Measurements from ENCODE around the gene GTF2H4.
"Not testable (repeated sequence)": the region's sequence is repeated elsewhere in the genome, so short reads cannot be mapped to it uniquely, and the experiment has no call there.

GTF2H4 gene

DNA sequence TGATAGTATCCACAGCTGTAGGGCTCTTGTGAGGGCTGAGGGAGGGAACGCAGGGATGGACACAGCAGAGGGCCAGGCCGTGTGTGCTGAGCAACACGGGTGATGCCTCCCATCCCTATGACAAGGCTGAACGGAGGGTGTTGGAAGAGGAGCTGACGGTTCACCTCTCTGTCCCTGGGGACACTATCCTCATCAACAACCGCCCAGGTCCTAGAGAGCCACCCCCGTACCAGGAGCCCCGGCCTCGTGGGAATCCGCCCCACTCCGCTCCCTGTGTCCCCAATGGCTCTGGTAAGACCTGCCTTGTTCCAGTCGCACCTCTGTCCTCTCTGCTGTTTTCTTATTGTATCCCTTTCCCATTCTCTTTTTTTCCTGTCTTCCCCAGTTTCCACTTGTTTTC is 13.6 kb upstream of the GTF2H4 start:
- no peak for FAIRE-seq
- no peak for DNase-seq (ENCODE audit: low spot score)

DNA sequence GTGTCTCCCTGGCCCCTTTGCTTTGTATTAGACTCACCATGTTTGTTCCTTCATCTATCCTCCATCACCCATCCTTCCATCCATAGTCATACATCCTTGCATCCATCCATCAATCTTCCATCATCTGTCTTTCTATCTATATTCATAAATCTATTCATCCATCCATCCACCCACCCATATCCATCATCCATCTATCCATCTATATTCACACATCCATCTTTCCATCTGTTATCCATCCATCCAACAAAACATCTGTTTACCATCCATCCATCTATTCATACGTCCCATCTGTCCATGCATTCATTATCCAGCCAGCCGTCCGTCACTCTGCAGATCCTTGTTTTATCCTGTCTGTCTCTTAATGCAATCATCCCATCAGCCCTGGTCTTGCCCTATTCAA is 13.1 kb upstream of the GTF2H4 start:
- no peak for FAIRE-seq

DNA sequence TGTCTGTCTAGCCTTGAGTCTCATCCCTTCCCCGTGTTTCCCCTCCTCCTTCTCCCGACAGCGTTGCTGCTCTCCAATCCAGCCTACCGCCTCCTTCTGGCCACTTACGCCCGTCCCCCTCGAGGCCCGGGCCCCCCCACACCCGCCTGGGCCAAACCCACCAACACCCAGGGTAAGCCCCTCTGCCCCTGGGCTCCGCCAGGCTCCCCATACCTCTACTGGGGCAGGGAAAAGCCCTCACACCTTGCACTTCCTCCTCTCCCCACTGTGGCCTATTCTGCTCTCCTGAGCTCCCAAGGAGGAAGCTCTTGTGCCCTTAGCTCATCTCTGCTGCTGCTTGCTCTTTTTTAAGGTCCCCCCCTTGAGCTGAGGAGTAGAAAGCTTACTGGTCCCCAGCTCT is 12.7 kb upstream of the GTF2H4 start:
- FAIRE-seq (no peak), DNase-seq (ENCODE audit: low spot score) (no peak)

More for the DNA sequence above, 13.1 kb upstream of the GTF2H4 start:
- no peak for DNase-seq (ENCODE audit: low spot score)

DNA sequence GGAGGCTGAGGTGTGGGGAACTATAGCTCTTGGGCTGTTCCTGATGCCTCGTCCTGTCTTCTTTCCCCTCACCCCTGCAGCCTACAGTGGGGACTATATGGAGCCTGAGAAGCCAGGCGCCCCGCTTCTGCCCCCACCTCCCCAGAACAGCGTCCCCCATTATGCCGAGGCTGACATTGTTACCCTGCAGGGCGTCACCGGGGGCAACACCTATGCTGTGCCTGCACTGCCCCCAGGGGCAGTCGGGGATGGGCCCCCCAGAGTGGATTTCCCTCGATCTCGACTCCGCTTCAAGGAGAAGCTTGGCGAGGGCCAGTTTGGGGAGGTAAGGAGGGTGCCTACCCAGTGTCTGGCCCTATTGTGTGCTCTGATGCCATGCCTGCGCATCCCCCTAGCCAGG is 11.5 kb upstream of the GTF2H4 start:
- FAIRE-seq (no peak), DNase-seq (ENCODE audit: low spot score) (no peak)

GRCh38 chr6:30897882-30898281 is 10.1 kb upstream of the GTF2H4 start:
- FAIRE-seq (no peak), DNase-seq (ENCODE audit: low spot score) (no peak)

DNA sequence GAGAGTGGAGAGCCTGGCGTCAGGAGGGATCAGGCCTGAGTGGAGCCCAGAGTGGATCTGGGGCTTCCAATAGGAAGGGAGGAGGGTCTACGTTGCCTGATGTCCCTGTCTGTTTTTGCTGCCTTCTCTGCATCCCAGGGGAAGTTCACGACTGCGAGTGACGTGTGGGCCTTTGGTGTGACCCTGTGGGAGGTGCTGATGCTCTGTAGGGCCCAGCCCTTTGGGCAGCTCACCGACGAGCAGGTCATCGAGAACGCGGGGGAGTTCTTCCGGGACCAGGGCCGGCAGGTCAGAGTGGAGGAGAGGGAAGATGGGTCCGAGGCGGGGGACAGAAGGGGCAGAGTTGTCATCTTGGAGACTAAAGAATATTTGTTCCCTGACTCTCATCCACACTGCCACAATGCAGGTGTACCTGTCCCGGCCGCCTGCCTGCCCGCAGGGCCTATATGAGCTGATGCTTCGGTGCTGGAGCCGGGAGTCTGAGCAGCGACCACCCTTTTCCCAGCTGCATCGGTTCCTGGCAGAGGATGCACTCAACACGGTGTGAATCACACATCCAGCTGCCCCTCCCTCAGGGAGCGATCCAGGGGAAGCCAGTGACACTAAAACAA is 9.2 kb upstream of the GTF2H4 start:
- no peak for DNase-seq (ENCODE audit: low spot score)
- FAIRE-seq: no peak

DNA sequence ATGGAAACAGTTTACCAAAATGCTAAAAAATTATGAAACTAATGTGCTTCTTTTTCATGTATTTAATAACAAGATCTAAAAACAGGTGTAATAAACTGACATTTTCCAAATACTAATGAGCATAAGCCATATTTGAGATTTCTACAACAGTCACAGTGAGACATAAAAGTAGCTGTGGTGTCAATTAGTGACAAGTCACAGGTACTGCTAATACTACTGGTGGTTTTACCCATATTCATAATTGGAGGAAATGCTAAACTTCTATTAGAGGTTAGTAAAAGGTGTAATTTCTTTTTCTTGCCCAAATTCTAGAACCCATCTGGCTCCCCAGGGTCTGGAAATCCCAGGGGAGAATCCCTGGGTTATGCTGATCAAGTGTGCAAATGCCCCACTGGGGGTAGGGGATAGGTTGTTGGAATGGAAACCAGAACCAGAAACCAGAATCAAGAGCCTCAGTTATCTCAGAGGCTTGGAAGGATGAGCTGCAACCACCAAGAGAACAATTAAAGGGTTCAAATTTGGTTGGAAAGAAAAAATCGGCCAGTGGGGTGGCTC is 7.1 kb upstream of the GTF2H4 start:
- FAIRE-seq: no peak
- DNase-seq (ENCODE audit: low spot score): no peak

DNA sequence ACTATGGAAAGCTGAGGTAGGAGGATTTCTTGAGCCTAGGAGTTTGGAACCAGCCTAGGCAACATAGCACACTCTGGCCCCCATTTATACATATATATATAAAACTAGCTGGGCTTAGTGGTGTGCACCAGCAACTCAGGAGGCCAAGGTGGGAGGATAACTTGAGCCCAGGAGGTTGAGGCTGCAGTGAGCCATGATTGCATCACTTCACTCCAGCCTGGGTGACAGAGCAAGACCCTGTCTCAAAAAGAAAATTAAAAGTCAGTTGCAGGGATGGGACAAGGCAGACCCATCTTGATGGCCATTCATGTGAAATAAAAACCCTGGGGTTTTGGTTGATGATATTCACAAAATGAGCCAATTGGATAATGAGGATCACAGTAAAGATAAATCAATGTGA is 6.6 kb upstream of the GTF2H4 start:
- DNase-seq (ENCODE audit: low spot score) (no peak), FAIRE-seq (no peak)

GRCh38 chr6:30902196-30902595 is 5.8 kb upstream of the GTF2H4 start:
- FAIRE-seq: not testable (repeated sequence)

DNA sequence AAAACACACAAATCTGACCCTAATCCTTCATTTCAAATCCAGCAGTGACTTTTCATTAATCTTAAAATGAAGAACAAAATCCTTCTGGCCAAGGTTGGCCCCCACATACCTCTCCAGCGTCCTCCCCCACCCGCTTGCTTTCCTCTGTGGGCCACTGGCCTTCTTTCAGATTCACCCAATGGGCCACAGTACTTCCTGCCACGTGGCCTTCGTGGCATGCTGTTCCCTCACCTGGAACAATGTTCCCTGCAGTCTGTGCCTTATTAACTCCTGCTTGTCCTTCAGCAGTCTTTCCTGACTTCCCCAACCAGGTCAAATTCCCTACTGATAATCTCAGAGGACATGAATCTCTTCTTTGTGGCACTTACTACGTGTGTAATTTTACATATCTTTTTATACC is 5.3 kb upstream of the GTF2H4 start:
- no peak for FAIRE-seq

More at GRCh38 chr6:30902196-30902595, 5.8 kb upstream of the GTF2H4 start:
- DNase-seq (ENCODE audit: low spot score): not testable (repeated sequence)

DNA sequence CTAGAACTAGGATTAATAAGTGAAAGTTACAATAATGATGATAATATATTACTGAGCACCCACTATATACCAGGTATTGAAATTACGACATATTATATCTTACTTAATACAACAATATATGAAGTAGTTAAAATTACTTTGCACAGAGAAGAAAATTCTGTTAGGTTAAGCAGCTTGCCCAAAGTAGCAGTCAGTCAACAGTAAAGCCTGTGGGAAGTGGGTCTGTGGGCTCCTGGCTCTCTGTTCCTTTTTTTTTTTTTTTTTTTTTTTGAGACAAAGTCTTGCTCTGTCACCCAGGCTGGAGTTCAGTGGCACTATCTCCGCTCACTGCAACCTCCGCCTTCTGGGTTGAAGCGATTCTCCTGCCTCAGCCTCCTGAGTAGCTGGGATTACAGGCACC is 4.8 kb upstream of the GTF2H4 start:
- DNase-seq (ENCODE audit: low spot score) (no peak), FAIRE-seq (no peak)

More for the DNA sequence above, 5.3 kb upstream of the GTF2H4 start:
- no peak for DNase-seq (ENCODE audit: low spot score)

DNA sequence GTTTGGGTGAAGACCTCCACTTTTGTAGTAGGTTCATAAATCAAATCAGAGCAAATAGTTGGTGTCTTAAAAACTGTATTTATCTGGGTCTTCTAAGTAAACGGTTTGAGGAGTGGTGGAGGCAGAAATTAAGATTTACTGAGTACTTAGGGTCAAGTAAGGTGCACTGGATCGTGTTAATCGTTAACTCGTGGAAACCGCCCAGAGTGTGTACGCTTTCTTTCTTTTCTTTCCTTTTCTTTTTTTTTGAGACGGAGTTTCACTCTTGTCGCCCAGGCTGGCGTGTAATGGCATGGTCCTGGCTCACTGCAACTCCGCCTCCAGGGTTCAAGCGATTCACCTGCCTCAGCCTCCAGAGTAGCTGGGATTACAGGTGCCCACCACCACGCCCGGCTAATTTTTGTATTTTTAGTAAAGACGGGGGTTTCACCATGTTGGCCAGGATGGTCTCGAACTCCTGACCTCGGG is 683 bp upstream of the GTF2H4 start:
- DNase-seq (ENCODE audit: low spot score): not testable (repeated sequence)

DNA sequence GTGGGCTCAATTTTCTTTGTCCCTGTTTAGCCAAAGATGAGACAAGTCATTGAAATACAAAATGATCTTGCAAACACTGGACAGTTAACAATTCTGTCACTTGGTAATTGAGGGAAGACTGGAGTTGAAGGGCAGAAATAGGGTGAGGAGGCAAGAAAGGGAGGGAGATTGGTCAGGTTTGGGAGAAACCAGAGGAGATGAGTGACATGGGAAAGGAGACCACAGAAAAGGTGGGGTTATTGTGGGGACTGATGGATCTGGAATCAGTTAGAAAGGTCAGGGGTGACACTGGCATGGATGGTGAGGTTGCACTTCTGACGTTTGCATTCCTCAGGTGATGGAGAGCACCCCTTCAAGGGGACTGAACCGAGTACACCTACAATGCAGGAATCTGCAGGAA is 693 bp downstream of the GTF2H4 start:
- no peak for FAIRE-seq
- no peak for DNase-seq (ENCODE audit: low spot score)

More for the DNA sequence above, 683 bp upstream of the GTF2H4 start:
- FAIRE-seq: not testable (repeated sequence)

GRCh38 chr6:30910473-30910872 is 2.5 kb downstream of the GTF2H4 start:
- not testable (repeated sequence) for FAIRE-seq; DNase-seq (ENCODE audit: low spot score)

DNA sequence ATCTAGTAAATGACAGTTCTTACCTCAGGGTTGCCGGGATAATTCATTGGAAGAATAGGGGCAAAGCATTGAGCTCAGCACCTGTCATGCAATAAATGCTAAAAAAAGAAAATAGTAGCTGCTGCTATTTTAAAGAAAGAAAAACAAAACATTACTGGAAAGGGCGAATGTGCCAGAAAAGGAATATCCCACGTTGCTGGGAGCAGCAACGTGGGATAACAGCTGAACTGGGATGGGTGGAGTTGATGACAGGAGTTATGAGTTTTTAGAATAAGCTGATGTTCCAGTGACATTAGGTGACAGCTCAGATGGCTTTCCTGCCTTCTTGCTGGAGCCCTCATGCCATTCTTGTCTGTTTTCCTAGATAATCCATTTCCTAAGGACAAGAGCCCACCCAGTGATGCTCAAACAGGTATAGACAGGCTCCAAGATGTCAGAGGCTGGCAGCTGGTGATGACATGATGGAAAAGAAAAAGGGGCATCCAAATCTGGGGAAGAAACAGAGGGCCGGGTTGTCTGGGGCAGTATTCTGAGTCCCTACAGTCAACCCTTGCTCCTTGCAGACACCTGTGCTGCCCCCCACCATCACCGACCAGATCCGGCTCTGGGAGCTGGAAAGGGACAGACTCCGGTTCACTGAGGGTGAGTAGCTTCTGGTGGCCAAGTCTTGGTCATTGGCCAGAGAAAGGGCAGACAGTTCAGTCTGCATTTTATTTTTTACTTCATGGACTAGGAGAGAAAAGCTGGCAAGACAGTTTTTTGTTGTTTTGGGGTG is 4.9 kb downstream of the GTF2H4 start:
- FAIRE-seq (no peak), DNase-seq (ENCODE audit: low spot score) (no peak)

GRCh38 chr6:30913721-30914075 is 5.7 kb downstream of the GTF2H4 start:
- no peak for FAIRE-seq
- no peak for DNase-seq (ENCODE audit: low spot score)

- FAIRE-seq (no peak), DNase-seq (ENCODE audit: low spot score) (peak; percentile 96)
Observed at GRCh38 chr6:30914076-30914853, 6.3 kb downstream of the GTF2H4 start, which contains the start of gene VARS2. Gene VARS2, plus strand, starts transcription at chr6:30914238. Its CDS starts 599 bp downstream, at chr6:30914837.

GRCh38 chr6:30914854-30915590 is 7.0 kb downstream of the GTF2H4 start:
- FAIRE-seq (no peak), DNase-seq (ENCODE audit: low spot score) (no peak)

- no peak for FAIRE-seq
- peak; percentile 77 for DNase-seq (ENCODE audit: low spot score)
Observed at GRCh38 chr6:30915591-30915946, 7.6 kb downstream of the GTF2H4 start.

GRCh38 chr6:30917041-30917440 is 9.0 kb downstream of the GTF2H4 start:
- DNase-seq (ENCODE audit: low spot score): no peak
- no peak for FAIRE-seq

- FAIRE-seq: no peak
- no peak for DNase-seq (ENCODE audit: low spot score)
Observed at GRCh38 chr6:30917487-30917886, 9.5 kb downstream of the GTF2H4 start.
